Hematopoietic multipotent progenitor cell (in vitro differentiated cells): ENCODE measurements around the gene SLC7A5. TPM values are rescaled to one million over a fixed set of nuclear protein-coding genes. Genes with fewer than 3 reads are reported as not detected.
"Not testable (repeated sequence)": the region's sequence is repeated elsewhere in the genome, so short reads cannot be mapped to it uniquely, and the experiment has no call there.

Experiments
- DNase-seq, 3 donors: peaks; one replicate each; pipeline ENCODE4 v3.0.0-alpha.2; 2011 to 2015; ENCODE audit warnings: low read depth in 2 of 3, low spot score in 2 of 3
- total RNA-seq: library from RNA; depleted of rRNA; stranded (reverse); fragments of >200 nt; gene quantifications from one replicate; pipeline ENCODE4 v1.2.3, GENCODE V29; 2012

The SLC7A5 gene
- total RNA-seq, 1 donor = 24.8 TPM

GRCh38 chr16:87824016-87824990 is 45.0 kb downstream of the SLC7A5 start:
- no peak for DNase-seq

GRCh38 chr16:87823181-87823929 is 46.0 kb downstream of the SLC7A5 start:
- DNase-seq = no peak

GRCh38 chr16:87822108-87822970 is 47.0 kb downstream of the SLC7A5 start:
- DNase-seq = no peak

GRCh38 chr16:87821376-87822107 is 47.8 kb downstream of the SLC7A5 start:
- DNase-seq = peak in 1 of 3 donors; percentile 24

- DNase-seq = no peak
Measured at GRCh38 chr16:87819983-87820382, 49.3 kb downstream of the SLC7A5 start.

GRCh38 chr16:87819282-87819681 is 50.0 kb downstream of the SLC7A5 start:
- no peak for DNase-seq

- no peak for DNase-seq
Measured at GRCh38 chr16:87818533-87819161, 50.7 kb downstream of the SLC7A5 start.

GRCh38 chr16:87817910-87818309 is 51.4 kb downstream of the SLC7A5 start:
- DNase-seq = no peak

GRCh38 chr16:87817370-87817769 is 51.9 kb downstream of the SLC7A5 start:
- DNase-seq = not testable (repeated sequence)

GRCh38 chr16:87816507-87817100 is 52.7 kb downstream of the SLC7A5 start:
- peak in 1 of 3 donors; percentile 20 for DNase-seq

GRCh38 chr16:87815567-87815966 is 53.7 kb downstream of the SLC7A5 start:
- no peak for DNase-seq

GRCh38 chr16:87812200-87812656 is 57.1 kb downstream of the SLC7A5 start:
- DNase-seq = no peak

GRCh38 chr16:87811454-87811853 is 57.9 kb downstream of the SLC7A5 start:
- not testable (repeated sequence) for DNase-seq

- DNase-seq = no peak
Measured at GRCh38 chr16:87809150-87809902, 60.0 kb downstream of the SLC7A5 start.

GRCh38 chr16:87808108-87808507 is 61.2 kb downstream of the SLC7A5 start:
- no peak for DNase-seq

- peak in 2 of 3 donors; percentile 76 to 81 for DNase-seq
Measured at GRCh38 chr16:87806641-87807546, 62.4 kb downstream of the SLC7A5 start.

GRCh38 chr16:87806261-87806640 is 63.1 kb downstream of the SLC7A5 start:
- DNase-seq = no peak
